Bone marrow (tissue), 2 donors: ENCODE results near the gene CCL23.

ENCODE experiments used
- DNase-seq, 2 donors: peaks; one replicate each; lab custom pipeline; 2025; lab: John Stamatoyannopoulos, UW

Gene CCL23

GRCh38 chr17:35969558-35970380 is 48.0 kb downstream of the CCL23 start:
- peak; percentile 37 to 55 for DNase-seq

- DNase-seq: no peak
These were observed 49.2 kb downstream of the CCL23 start for GRCh38 chr17:35968520-35969054.

- no peak for DNase-seq
These were observed 52.5 kb downstream of the CCL23 start for GRCh38 chr17:35965272-35965671.

GRCh38 chr17:35963663-35964062 is 54.1 kb downstream of the CCL23 start:
- no peak for DNase-seq
